GM12872 (cell line): Measurements from ENCODE around the gene TBC1D22A.

Experiments used
- TF ChIP-seq, protein P1 (sequence below): IDR thresholded peaks from 3 replicates; pipeline ENCODE4 v1.5.1; 2011; ENCODE audit warnings: low read depth, mild to moderate bottlenecking, low read length, moderate library complexity; ENCODE audit not compliant: insufficient read depth

Gene TBC1D22A

DNA sequence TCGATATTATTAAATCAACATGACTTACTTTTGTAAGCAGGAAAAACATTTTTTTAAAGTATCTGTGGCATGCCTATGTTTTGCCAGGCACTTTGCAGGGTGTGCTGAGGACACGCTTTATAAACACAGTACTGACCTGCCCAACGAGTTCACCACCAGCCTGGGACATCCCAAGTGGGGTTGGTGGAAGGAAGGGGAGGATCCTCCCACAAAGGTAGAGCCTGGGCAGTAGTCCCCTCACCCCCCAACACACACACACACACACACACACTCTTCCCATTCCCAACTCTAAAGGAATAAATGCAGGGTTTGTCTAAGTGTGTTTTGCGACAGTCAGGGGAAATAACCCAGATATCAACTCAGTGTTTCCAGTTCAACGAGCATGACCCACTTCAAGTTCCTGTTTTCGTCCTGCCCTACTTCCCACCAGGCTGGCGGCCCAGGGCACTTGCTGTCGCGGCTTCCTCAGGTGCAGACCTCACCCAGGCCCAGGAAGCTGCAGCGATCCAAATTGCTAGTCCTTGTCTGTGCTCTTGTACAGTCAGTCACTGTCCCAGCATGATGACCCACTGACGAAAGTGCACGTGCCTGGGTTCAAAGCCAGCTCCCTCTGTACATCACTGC lies 27.5 kb upstream of the TBC1D22A start:
- TF ChIP-seq, protein P1, sequence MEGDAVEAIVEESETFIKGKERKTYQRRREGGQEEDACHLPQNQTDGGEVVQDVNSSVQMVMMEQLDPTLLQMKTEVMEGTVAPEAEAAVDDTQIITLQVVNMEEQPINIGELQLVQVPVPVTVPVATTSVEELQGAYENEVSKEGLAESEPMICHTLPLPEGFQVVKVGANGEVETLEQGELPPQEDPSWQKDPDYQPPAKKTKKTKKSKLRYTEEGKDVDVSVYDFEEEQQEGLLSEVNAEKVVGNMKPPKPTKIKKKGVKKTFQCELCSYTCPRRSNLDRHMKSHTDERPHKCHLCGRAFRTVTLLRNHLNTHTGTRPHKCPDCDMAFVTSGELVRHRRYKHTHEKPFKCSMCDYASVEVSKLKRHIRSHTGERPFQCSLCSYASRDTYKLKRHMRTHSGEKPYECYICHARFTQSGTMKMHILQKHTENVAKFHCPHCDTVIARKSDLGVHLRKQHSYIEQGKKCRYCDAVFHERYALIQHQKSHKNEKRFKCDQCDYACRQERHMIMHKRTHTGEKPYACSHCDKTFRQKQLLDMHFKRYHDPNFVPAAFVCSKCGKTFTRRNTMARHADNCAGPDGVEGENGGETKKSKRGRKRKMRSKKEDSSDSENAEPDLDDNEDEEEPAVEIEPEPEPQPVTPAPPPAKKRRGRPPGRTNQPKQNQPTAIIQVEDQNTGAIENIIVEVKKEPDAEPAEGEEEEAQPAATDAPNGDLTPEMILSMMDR: no peak

DNA sequence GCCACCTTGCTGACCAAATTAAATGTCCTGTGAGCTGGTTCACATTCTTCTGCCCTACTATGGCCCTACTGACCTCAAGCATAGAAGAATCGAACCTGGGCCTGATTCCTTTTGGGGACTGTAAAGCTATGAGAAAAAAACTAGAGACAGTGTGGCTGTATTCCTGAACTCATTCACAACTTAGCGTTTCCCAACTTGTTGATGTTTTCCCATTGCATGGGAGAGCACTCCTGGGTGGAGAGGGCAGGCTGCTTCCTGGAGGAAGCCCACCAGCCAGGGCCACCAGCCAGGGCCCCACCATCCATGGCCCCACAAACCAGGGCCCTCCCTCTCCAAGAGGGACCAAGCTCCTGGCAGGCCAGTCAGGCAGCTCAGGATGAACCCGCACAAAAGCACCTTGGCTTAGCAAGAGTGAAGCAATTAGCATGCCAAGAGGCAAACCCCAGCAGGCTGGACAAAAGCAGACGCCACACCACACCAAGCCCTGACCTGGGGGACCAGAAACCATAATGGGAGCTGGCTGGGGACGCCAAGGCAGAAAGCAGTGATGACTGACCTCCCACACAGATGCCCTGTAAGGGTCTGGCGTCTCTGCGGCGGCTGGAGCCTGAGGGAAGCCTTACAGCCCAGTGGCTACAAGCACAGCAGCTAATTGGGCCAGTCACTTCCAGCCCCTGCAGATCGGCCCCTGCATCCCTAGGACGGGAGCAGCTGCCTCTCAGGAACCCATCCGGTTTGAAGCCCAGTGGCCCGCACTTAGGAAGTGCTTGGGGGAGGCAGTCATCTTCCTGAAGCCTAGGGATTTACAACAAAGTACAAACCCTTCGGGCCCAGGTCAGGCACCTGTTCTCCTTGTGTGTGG lies 26.5 kb upstream of the TBC1D22A start:
- TF ChIP-seq, protein P1: no peak

DNA sequence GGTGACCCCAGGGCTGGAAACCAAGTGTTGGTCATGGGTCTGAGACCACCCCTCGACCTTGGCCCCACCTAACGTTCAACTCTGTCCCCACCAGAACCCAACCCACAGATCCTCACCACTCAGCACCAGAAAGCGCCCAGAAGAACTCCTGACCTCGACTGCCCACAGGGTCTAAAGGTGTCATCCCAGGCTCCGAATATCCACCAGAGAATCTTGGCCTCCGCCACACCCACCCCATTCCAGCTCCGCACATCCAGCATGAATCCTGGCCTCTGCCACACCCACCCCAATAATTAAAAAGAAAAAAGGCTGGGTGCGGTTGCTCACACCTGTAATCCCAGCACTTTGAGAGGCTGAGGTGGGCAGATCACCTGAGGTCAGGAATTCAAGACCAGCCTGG lies 25.7 kb upstream of the TBC1D22A start:
- TF ChIP-seq, protein P1: no peak

DNA sequence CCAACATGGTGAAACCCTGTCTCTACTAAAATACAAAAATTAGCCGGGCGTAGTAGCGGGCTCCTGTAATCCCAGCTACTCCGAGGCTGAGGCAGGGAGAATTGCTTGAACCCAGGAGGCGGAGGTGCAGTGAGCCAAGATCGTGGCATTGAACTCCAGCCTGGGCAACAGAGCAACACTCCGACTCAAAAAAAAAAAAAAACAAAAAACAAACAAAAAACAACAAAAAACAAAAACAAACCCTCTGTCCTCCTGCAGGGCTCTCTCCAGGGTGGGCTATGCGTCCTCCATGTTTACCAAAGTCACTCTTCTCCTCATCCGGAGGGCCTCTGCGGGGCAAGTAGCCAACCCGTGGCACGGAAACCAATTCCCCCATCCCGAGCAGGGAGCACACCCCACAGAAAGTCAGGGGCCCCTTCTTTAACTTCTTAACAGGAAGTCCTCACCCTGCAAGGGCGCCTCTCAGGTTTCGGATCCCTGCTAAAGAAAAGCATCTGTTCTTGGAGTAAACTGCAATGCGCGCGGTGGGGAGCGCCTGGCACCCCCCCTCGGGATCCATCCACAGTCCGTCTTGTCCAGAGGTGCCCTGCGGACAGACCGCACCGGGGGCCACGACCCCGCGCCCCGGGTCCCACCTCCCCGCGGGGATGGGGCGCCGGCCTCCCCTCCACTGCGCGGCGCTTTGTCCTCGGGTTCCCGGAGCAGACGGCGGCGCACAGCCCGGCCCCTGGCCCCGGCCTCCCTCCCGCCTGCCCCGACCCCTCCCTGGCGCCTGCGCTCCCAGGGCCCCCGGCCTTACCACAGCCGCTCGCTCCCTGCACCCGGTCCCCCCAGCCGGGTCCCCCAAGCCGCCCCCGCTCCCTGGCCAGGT lies 25.1 kb upstream of the TBC1D22A start:
- TF ChIP-seq, protein P1: 0 out of 3 replicates have a peak, but pooled peaks have one; percentile 7

DNA sequence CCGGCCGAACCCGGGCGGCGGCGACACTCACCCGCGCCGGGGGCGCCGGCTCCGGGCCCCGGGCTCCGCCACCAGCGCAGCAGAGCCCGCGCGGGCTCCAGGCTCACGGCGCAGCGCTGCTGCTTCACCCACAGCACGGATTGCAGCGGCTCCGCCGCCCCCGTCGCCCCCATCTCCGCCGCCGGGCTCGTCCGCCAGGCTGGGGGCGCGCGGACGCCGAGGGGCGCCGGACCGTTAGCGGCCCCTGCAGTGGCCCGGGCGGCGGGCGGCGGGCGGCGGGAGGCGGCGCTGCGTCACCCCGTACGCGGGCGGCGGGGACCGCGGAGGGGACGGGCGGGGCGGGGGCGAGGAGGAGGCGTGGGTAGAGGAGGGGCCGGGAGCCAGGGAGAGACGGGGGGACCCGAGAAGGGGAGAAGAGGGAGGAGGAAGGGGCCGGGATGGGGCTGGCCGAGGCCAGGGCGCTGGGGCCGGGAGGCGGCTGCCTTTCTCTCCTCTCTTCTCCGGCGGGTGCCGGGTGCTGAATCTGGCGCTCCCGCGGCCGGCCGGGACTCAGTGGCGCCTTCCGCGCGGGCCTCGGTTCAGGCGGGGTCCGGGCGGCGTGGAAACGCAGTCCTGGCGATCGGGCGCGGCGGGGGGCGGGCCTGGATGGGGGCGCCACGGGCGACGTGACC lies 24.3 kb upstream of the TBC1D22A start, which contains the start of gene CERK:
Gene CERK, minus strand, starts transcription at position 277 of the 671 bp plus-strand sequence. Its CDS starts 104 bp downstream, at position 173.
- TF ChIP-seq, protein P1: no peak

DNA sequence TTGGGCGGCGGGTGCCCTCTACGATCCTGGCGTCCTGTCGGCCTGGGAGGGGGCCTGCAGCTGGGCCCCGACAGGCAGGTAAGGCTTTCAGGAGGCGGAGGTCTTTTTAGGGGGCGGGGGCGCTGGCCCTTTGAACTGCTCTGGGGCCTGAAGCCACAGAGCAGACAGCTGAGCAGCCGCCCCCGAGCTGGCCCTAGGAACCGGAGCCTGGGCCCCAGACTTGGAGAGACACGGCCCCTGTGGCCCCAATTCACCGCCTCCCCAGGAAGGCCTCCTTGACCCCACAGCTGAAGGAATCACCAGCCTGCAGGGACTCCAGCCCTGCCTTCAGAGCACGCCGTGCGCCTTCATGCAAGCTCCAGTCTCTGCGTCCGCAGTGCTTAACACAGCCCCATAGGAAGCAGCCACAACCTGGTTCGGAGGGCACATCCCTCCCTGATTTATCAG lies 23.8 kb upstream of the TBC1D22A start:
- TF ChIP-seq, protein P1: no peak
